ENCODE data around the gene KIF5B.
"Not testable (repeated sequence)": the region's sequence is repeated elsewhere in the genome, so short reads cannot be mapped to it uniquely, and the experiment has no call there.

The KIF5B gene

GRCh38 chr10:32056136-32057035, at the start of gene KIF5B:
Gene KIF5B, minus strand, starts transcription at chr10:32056425. Its CDS starts 452 bp downstream, at chr10:32055973.
- peak; percentile 78 for DNase-seq

- DNase-seq = no peak
Observed at GRCh38 chr10:32105782-32106382, 49.7 kb upstream of the KIF5B start.

GRCh38 chr10:32104622-32105509, 48.6 kb upstream of the KIF5B start:
- no peak for DNase-seq

- DNase-seq = no peak
Observed at GRCh38 chr10:32104181-32104580, 48.0 kb upstream of the KIF5B start.

GRCh38 chr10:32103721-32104120, 47.5 kb upstream of the KIF5B start:
- DNase-seq = no peak

- not testable (repeated sequence) for DNase-seq
Observed at GRCh38 chr10:32098566-32099259, 42.5 kb upstream of the KIF5B start.

GRCh38 chr10:32095116-32095733, 39.0 kb upstream of the KIF5B start:
- DNase-seq = no peak

- no peak for DNase-seq
Observed at GRCh38 chr10:32093650-32094049, 37.4 kb upstream of the KIF5B start.

GRCh38 chr10:32091046-32091445, 34.8 kb upstream of the KIF5B start:
- DNase-seq = no peak

GRCh38 chr10:32084185-32084851, 28.1 kb upstream of the KIF5B start:
- no peak for DNase-seq

- DNase-seq = no peak
Observed at GRCh38 chr10:32077896-32078485, 21.8 kb upstream of the KIF5B start.

GRCh38 chr10:32073659-32074058, 17.4 kb upstream of the KIF5B start:
- no peak for DNase-seq

- DNase-seq = no peak
Observed at GRCh38 chr10:32073128-32073527, 16.9 kb upstream of the KIF5B start.

- DNase-seq = no peak
Observed at GRCh38 chr10:32072025-32072800, 16.0 kb upstream of the KIF5B start.

- DNase-seq = no peak
Observed at GRCh38 chr10:32070645-32071044, 14.4 kb upstream of the KIF5B start.

GRCh38 chr10:32068569-32068968, 12.3 kb upstream of the KIF5B start:
- no peak for DNase-seq

- DNase-seq = not testable (repeated sequence)
Observed at GRCh38 chr10:32067931-32068330, 11.7 kb upstream of the KIF5B start.

GRCh38 chr10:32065856-32066255, 9.6 kb upstream of the KIF5B start:
- no peak for DNase-seq

- DNase-seq = no peak
Observed at GRCh38 chr10:32061440-32061839, 5.2 kb upstream of the KIF5B start.

- no peak for DNase-seq
Observed at GRCh38 chr10:32060347-32060746, 4.1 kb upstream of the KIF5B start.
